ENCODE measurements around the gene LIM2. TPM values are rescaled to one million over a fixed set of nuclear protein-coding genes. Genes with fewer than 3 reads are reported as not detected.
A peak's percentile ranks its signal among the peaks of the same experiment; 100 is the strongest.
"Not testable (repeated sequence)": the region's sequence is repeated elsewhere in the genome, so short reads cannot be mapped to it uniquely, and the experiment has no call there.

The LIM2 gene
- total RNA-seq, 1 donor from 2014 or later: 0.26 TPM

DNA sequence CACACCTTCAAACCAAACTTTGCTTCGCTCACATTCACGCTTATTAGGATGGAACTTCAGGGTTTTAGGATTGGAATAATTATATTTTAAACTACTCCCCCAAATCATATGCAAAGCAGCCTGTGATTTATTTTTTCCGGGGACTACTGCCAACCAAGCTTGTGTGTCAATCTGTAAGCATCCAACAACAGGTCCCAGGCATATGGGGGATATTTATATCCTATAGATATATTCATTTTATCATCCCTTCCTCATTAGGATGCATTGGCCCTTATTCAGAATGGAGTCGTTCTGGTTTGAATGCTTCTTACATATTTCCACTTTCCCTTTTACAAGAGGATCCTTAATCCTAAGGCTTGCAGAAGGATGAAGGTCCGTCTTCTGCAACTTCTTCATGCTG lies 11.5 kb upstream of the LIM2 start:
- Mint-ChIP-seq H3K4me1 (peaks cover 5% of the 10 kb centered on the region), H3K27ac (no peak overlapping the region), H3K9me3 (peaks cover 29% of the 10 kb centered on the region), H3K27me3 (ENCODE audit: insufficient read depth, low read depth) (no peaks in the 10 kb centered on the region), H3K36me3 (peaks cover 17% of the 10 kb centered on the region), H3K4me3 (no peak overlapping the region)
- no peak overlapping the region for H3K4me2 ChIP-seq
- peaks cover 10% of the 10 kb centered on the region for H3K4me1 ChIP-seq
- DNase-seq (ENCODE audit: low spot score): no peak
- peaks cover 31% of the 10 kb centered on the region for H3F3A ChIP-seq (ENCODE audit: low read depth)
- no peaks in the 10 kb centered on the region for H3K27me3 ChIP-seq
- H3K9me3 ChIP-seq (ENCODE audit: low read depth): peaks cover 8% of the 10 kb centered on the region
- H3K79me2 ChIP-seq (ENCODE audit: low read depth): peaks cover 32% of the 10 kb centered on the region
- H2AFZ ChIP-seq (replicated peaks): no peak overlapping the region
- peaks cover 13% of the 10 kb centered on the region for H3K36me3 ChIP-seq
- H3K9ac ChIP-seq: no peak overlapping the region
- no peak for TF ChIP-seq CTCF (IDR thresholded peaks at IDR 0.05)
- TF ChIP-seq EZH2 (IDR thresholded peaks at IDR 0.05): no peak
- no peak for TF ChIP-seq EZH2phosphoT487 (IDR thresholded peaks at IDR 0.05)
- H4K20me1 ChIP-seq (ENCODE audit: low read depth): no peaks in the 10 kb centered on the region
- H3K4me3 ChIP-seq: no peak overlapping the region
- H3K27ac ChIP-seq: no peak overlapping the region

GRCh38 chr19:51398096-51398704 lies 10.4 kb upstream of the LIM2 start:
- H3K27ac Mint-ChIP-seq: no peak overlapping the region
- Histone ChIP-seq H3K36me3 (peaks cover 8% of the 10 kb centered on the region), H3K4me2 (no peak overlapping the region), H3K27me3 (no peaks in the 10 kb centered on the region), H3K79me2 (ENCODE audit: low read depth) (peaks cover 32% of the 10 kb centered on the region), H4K20me1 (ENCODE audit: low read depth) (no peaks in the 10 kb centered on the region), H3F3A (ENCODE audit: low read depth) (peaks cover 37% of the 10 kb centered on the region), H3K4me1 (peaks cover 10% of the 10 kb centered on the region), H3K27ac (no peak overlapping the region), H3K9ac (no peak overlapping the region), H2AFZ (replicated peaks) (no peak overlapping the region), H3K4me3 (no peak overlapping the region), H3K9me3 (ENCODE audit: low read depth) (peaks cover 8% of the 10 kb centered on the region)
- peaks cover 23% of the 10 kb centered on the region for H3K9me3 Mint-ChIP-seq
- no peak for TF ChIP-seq EZH2phosphoT487 (IDR thresholded peaks at IDR 0.05)
- peak; percentile 68 for TF ChIP-seq CTCF (IDR thresholded peaks at IDR 0.05)
- H3K36me3 Mint-ChIP-seq: peaks cover 11% of the 10 kb centered on the region
- H3K4me3 Mint-ChIP-seq: no peak overlapping the region
- DNase-seq (ENCODE audit: low spot score): peak; percentile 48
- peaks cover 2% of the 10 kb centered on the region for H3K27me3 Mint-ChIP-seq (ENCODE audit: insufficient read depth, low read depth)
- H3K4me1 Mint-ChIP-seq: peaks cover 10% of the 10 kb centered on the region

GRCh38 chr19:51397453-51397852 lies 9.7 kb upstream of the LIM2 start:
- H3K4me1 ChIP-seq; H4K20me1 ChIP-seq (ENCODE audit: low read depth); H3K27ac ChIP-seq; H3K4me3 ChIP-seq; H3K4me2 ChIP-seq; H3K9ac ChIP-seq; H3K9me3 ChIP-seq (ENCODE audit: low read depth); H3K36me3 ChIP-seq; H2AFZ ChIP-seq (replicated peaks); H3K27me3 Mint-ChIP-seq (ENCODE audit: insufficient read depth, low read depth); H3K27me3 ChIP-seq; DNase-seq (ENCODE audit: low spot score); H3K27ac Mint-ChIP-seq: not testable (repeated sequence)
- Histone ChIP-seq H3F3A (ENCODE audit: low read depth) (peaks cover 42% of the 10 kb centered on the region), H3K79me2 (ENCODE audit: low read depth) (peaks cover 32% of the 10 kb centered on the region)
- H3K9me3 Mint-ChIP-seq: peaks cover 16% of the 10 kb centered on the region
- H3K36me3 Mint-ChIP-seq: peaks cover 11% of the 10 kb centered on the region
- H3K4me3 Mint-ChIP-seq: peak overlapping the region; percentile 2
- H3K4me1 Mint-ChIP-seq: peaks cover 12% of the 10 kb centered on the region

- H3K4me1 Mint-ChIP-seq: peaks cover 12% of the 10 kb centered on the region
- H3K9ac ChIP-seq: no peak overlapping the region
- H3K9me3 Mint-ChIP-seq: peaks cover 7% of the 10 kb centered on the region
- H3F3A ChIP-seq (ENCODE audit: low read depth): peaks cover 42% of the 10 kb centered on the region
- H3K27me3 Mint-ChIP-seq (ENCODE audit: insufficient read depth, low read depth): peaks cover 2% of the 10 kb centered on the region
- H3K4me3 ChIP-seq: no peak overlapping the region
- H2AFZ ChIP-seq (replicated peaks): no peak overlapping the region
- H3K4me2 ChIP-seq: no peak overlapping the region
- no peaks in the 10 kb centered on the region for H4K20me1 ChIP-seq (ENCODE audit: low read depth)
- peaks cover 32% of the 10 kb centered on the region for H3K79me2 ChIP-seq (ENCODE audit: low read depth)
- H3K27ac ChIP-seq: no peak overlapping the region
- TF ChIP-seq EZH2 (IDR thresholded peaks at IDR 0.05) (no peak), CTCF (IDR thresholded peaks at IDR 0.05) (no peak), EZH2phosphoT487 (IDR thresholded peaks at IDR 0.05) (no peak)
- H3K36me3 ChIP-seq: no peaks in the 10 kb centered on the region
- H3K27ac Mint-ChIP-seq: no peak overlapping the region
- no peaks in the 10 kb centered on the region for H3K27me3 ChIP-seq
- peak overlapping the region; percentile 91 for H3K4me3 Mint-ChIP-seq
- no peak for DNase-seq (ENCODE audit: low spot score)
- peaks cover 2% of the 10 kb centered on the region for H3K36me3 Mint-ChIP-seq
- H3K9me3 ChIP-seq (ENCODE audit: low read depth): no peaks in the 10 kb centered on the region
- H3K4me1 ChIP-seq: peaks cover 10% of the 10 kb centered on the region
These were observed 8.4 kb upstream of the LIM2 start for GRCh38 chr19:51396175-51396574.
